H9 (cell line): Measurements from ENCODE around the gene NUDT2. TPM values are rescaled to one million over a fixed set of nuclear protein-coding genes. Genes with fewer than 3 reads are reported as not detected.

Source experiments
- DNase-seq: peaks from one replicate; pipeline ENCODE4 v3.0.0-alpha.2; 2017
- H2AFZ ChIP-seq: one replicate; pipeline ENCODE4 v1.6.1; 2013; ENCODE audit warnings: mild to moderate bottlenecking, low read length, control low read depth, moderate library complexity
- H2AK5ac ChIP-seq: 2 replicates; pipeline ENCODE4 v1.6.1; 2013; ENCODE audit warnings: low read length, control low read depth, mixed read lengths; ENCODE audit not compliant: insufficient read length
- H2BK120ac ChIP-seq: one replicate; pipeline ENCODE4 v1.6.1; 2013; ENCODE audit warnings: low read depth, mild to moderate bottlenecking, low read length, control low read depth, inconsistent platforms; ENCODE audit not compliant: poor library complexity, severe bottlenecking
- H2BK12ac ChIP-seq: 2 replicates; pipeline ENCODE4 v1.6.1; 2013; ENCODE audit warnings: low read length, control low read depth, mixed read lengths, low read depth; ENCODE audit not compliant: insufficient read length
- H2BK15ac ChIP-seq: 2 replicates; pipeline ENCODE4 v1.6.1; 2013; ENCODE audit warnings: low read depth, low read length, control low read depth
- H2BK20ac ChIP-seq: one replicate; pipeline ENCODE4 v1.6.1; 2013; ENCODE audit warnings: low read depth, mild to moderate bottlenecking, low read length, control low read depth, inconsistent platforms; ENCODE audit not compliant: poor library complexity, severe bottlenecking
- H2BK5ac ChIP-seq: 2 replicates; pipeline ENCODE4 v1.6.1; 2013; ENCODE audit warnings: low read length, control low read depth, mixed read lengths; ENCODE audit not compliant: insufficient read length
- H3K14ac ChIP-seq: 2 replicates; pipeline ENCODE4 v1.6.1; 2013; ENCODE audit warnings: low read length, control low read depth; ENCODE audit not compliant: insufficient read depth
- H3K18ac ChIP-seq: 2 replicates; pipeline ENCODE4 v1.6.1; 2013; ENCODE audit warnings: low read depth, mild to moderate bottlenecking, mixed read lengths, low read length, control low read depth; ENCODE audit not compliant: insufficient read length
- H3K23ac ChIP-seq: 2 replicates; pipeline ENCODE4 v1.6.1; 2013; ENCODE audit warnings: low read length, control low read depth, mixed read lengths, low read depth; ENCODE audit not compliant: insufficient read length
- H3K23me2 ChIP-seq: 2 replicates; pipeline ENCODE4 v1.6.1; 2013; ENCODE audit warnings: low read depth, mild to moderate bottlenecking, mixed read lengths, low read length, control low read depth; ENCODE audit not compliant: insufficient read length, poor library complexity, severe bottlenecking
- H3K27ac ChIP-seq: 2 replicates; pipeline ENCODE4 v1.5.1; 2013; ENCODE audit warnings: low read length, control low read depth, mixed read lengths, low read depth; ENCODE audit not compliant: insufficient read length
- H3K27me3 ChIP-seq: 2 replicates; pipeline ENCODE4 v1.6.1; 2013; ENCODE audit warnings: low read length, control low read depth, inconsistent platforms; ENCODE audit not compliant: insufficient read depth
- H3K4ac ChIP-seq: 2 replicates; pipeline ENCODE4 v1.6.1; 2013; ENCODE audit warnings: low read depth, mild to moderate bottlenecking, control low read depth, inconsistent platforms, low read length, moderate library complexity
- H3K4me1 ChIP-seq: 2 replicates; pipeline ENCODE4 v1.6.1; 2013; ENCODE audit warnings: low read length, control low read depth, inconsistent platforms; ENCODE audit not compliant: insufficient read depth
- H3K4me2 ChIP-seq: 2 replicates; pipeline ENCODE4 v1.6.1; 2013; ENCODE audit warnings: low read length, control low read depth, mixed read lengths; ENCODE audit not compliant: insufficient read length, insufficient read depth
- H3K56ac ChIP-seq: 2 replicates; pipeline ENCODE4 v1.6.1; 2013; ENCODE audit warnings: low read depth, mild to moderate bottlenecking, mixed read lengths, low read length, control low read depth; ENCODE audit not compliant: insufficient read length
- H3K79me1 ChIP-seq: 2 replicates; pipeline ENCODE4 v1.6.1; 2013; ENCODE audit warnings: low read depth, mild to moderate bottlenecking, moderate library complexity, low read length, control low read depth, inconsistent platforms; ENCODE audit not compliant: insufficient read depth, poor library complexity, severe bottlenecking
- H3K79me2 ChIP-seq: 2 replicates; pipeline ENCODE4 v1.6.1; 2013; ENCODE audit warnings: low read length, control low read depth, inconsistent platforms; ENCODE audit not compliant: insufficient read depth
- H3K9ac ChIP-seq: 2 replicates; pipeline ENCODE4 v1.6.1; 2013; ENCODE audit warnings: low read length, control low read depth, mixed read lengths; ENCODE audit not compliant: insufficient read length; ENCODE audit errors: extremely low read depth
- H3K9me3 ChIP-seq: one replicate; pipeline ENCODE4 v1.6.1; 2013; ENCODE audit warnings: low read depth, low read length, inconsistent platforms; ENCODE audit not compliant: control insufficient read depth
- H3T11ph ChIP-seq: one replicate; pipeline ENCODE4 v1.6.1; 2013; ENCODE audit warnings: mild to moderate bottlenecking, low read length, control low read depth, inconsistent platforms
- H4K20me1 ChIP-seq: one replicate; pipeline ENCODE4 v1.6.1; 2013; ENCODE audit not compliant: control insufficient read depth, insufficient read length, insufficient read depth
- H4K5ac ChIP-seq: 2 replicates; pipeline ENCODE4 v1.6.1; 2013; ENCODE audit warnings: low read depth, mild to moderate bottlenecking, mixed read lengths, low read length, control low read depth; ENCODE audit not compliant: insufficient read length
- H4K8ac ChIP-seq: replicated peaks from 2 replicates; pipeline ENCODE4 v1.6.1; 2013; ENCODE audit warnings: low read length, control low read depth, mixed read lengths, low read depth; ENCODE audit not compliant: insufficient read length
- H4K91ac ChIP-seq: 2 replicates; pipeline ENCODE4 v1.6.1; 2013; ENCODE audit warnings: low read depth, mild to moderate bottlenecking, moderate library complexity, mixed read lengths, low read length, control low read depth; ENCODE audit not compliant: insufficient read length
- H3K27ac Mint-ChIP-seq, 3 experiments: 2 replicates in 2 of 3; 3 replicates in 1 of 3; pipeline ENCODE4 v1.8.0; 2020 to 2021; ENCODE audit warnings: mixed read lengths in 3 of 3, mild to moderate bottlenecking in 1 of 3, moderate library complexity in 1 of 3
- H3K27me3 Mint-ChIP-seq: 2 replicates; pipeline ENCODE4 v1.8.0; 2021; ENCODE audit warnings: low read depth, mild to moderate bottlenecking, moderate library complexity, mixed read lengths
- H3K36me3 Mint-ChIP-seq, 3 experiments: 2 replicates in 2 of 3; 3 replicates in 1 of 3; pipeline ENCODE4 v1.8.0; 2020 to 2021; ENCODE audit warnings: low read depth in 3 of 3, mixed read lengths in 3 of 3; ENCODE audit not compliant: insufficient read depth in 1 of 3
- H3K4me1 Mint-ChIP-seq, 2 experiments: 2 replicates each; pipeline ENCODE4 v1.8.0; 2020; ENCODE audit warnings: mixed read lengths in 2 of 2
- H3K4me3 Mint-ChIP-seq, 2 experiments: 2 replicates in 1 of 2; 3 replicates in 1 of 2; pipeline ENCODE4 v1.8.0; 2020 to 2021; ENCODE audit warnings: mild to moderate bottlenecking in 2 of 2, mixed read lengths in 2 of 2, moderate library complexity in 1 of 2
- H3K9me3 Mint-ChIP-seq, 2 experiments: 2 replicates in 1 of 2; 3 replicates in 1 of 2; pipeline ENCODE4 v1.8.0; 2020; ENCODE audit warnings: mild to moderate bottlenecking in 2 of 2, mixed read lengths in 2 of 2, moderate library complexity in 1 of 2
- CTCF ChIP-seq: fragments of 200-600 bp; sonication (generic); conservative IDR thresholded peaks from 3 replicates; pipeline ENCODE4 v1.8.0; 2021; ENCODE audit warnings: antibody characterized with exemption, mild to moderate bottlenecking
- WGBS: extraction: QIAGEN DNeasy Blood & Tissue Kit; methylation state at CpG from one replicate; pipeline ENCODE4 v1.1.7; 2013; ENCODE audit warnings: missing lambda C conversion rate, low lambda C conversion rate, mixed read lengths; ENCODE audit not compliant: insufficient read length; ENCODE audit errors: extremely low coverage; 5-methylcytosine and 5-hydroxymethylcytosine counted together
- total RNA-seq: library from RNA; stranded (reverse); gene quantifications from 2 replicates; pipeline ENCODE4 v1.2.1, GENCODE V29; 2021

The NUDT2 gene
- total RNA-seq, 1 experiment from 2014 or later, result 14.1 TPM

- Mint-ChIP-seq H3K4me1 (peaks cover 7 to 17% of the 10 kb centered on the region in 2 experiments), H3K27me3 (peaks cover 51% of the 10 kb centered on the region), H3K27ac (no peak overlapping the region), H3K9me3 (no peaks in the 10 kb centered on the region), H3K36me3 (no peaks in the 10 kb centered on the region; a peak in 1 of 7 replicates), H3K4me3 (no peak overlapping the region)
- no peak overlapping the region for H2AK5ac ChIP-seq
- WGBS, result no CpG with 5 or more reads among the region's 7 CpGs
- H4K8ac ChIP-seq, result no peak overlapping the region
- peaks cover 2% of the 10 kb centered on the region; the same call in 1 of the 2 replicates for H3K27me3 ChIP-seq
- no peak overlapping the region for H4K5ac ChIP-seq
- H3K27ac ChIP-seq, result no peak overlapping the region
- no peak overlapping the region for H2BK12ac ChIP-seq
- H4K91ac ChIP-seq, result no peak overlapping the region
- no peak overlapping the region for H3K23ac ChIP-seq
- H3K9me3 ChIP-seq, result no peaks in the 10 kb centered on the region
- H3K4me1 ChIP-seq, result no peaks in the 10 kb centered on the region
- H3K4ac ChIP-seq, result no peak overlapping the region
- no peaks in the 10 kb centered on the region for H4K20me1 ChIP-seq
- no peak overlapping the region for H2BK15ac ChIP-seq
- no peak overlapping the region for H3K4me2 ChIP-seq
- no peak overlapping the region for H2BK120ac ChIP-seq
- no peak for DNase-seq
- no peak overlapping the region for H2AFZ ChIP-seq
- H2BK20ac ChIP-seq, result no peak overlapping the region
- no peak for TF ChIP-seq CTCF
- H3K79me1 ChIP-seq, result no peaks in the 10 kb centered on the region
- no peak overlapping the region for H3K56ac ChIP-seq
- no peak overlapping the region for H3T11ph ChIP-seq
- H3K18ac ChIP-seq, result no peak overlapping the region
- H3K9ac ChIP-seq, result no peak overlapping the region
- no peak overlapping the region for H3K14ac ChIP-seq
- no peaks in the 10 kb centered on the region for H3K79me2 ChIP-seq
- H2BK5ac ChIP-seq, result no peak overlapping the region
- peaks cover 17% of the 10 kb centered on the region for H3K23me2 ChIP-seq
These were observed 55.2 kb downstream of the NUDT2 start for GRCh38 chr9:34384368-34385165.
